SU-DHL-6 (cell line): Measurements from ENCODE around the gene FGF10.

ENCODE experiments used
- H2AFZ ChIP-seq: fragments of 200-600 bp; sonication (generic); 2 replicates; pipeline ENCODE4 v1.6.1; 2014; ENCODE audit warnings: low read depth, mild to moderate bottlenecking, moderate library complexity, mixed read lengths, antibody characterized with exemption, low read length; ENCODE audit not compliant: severe bottlenecking
- H3F3A ChIP-seq: fragments of 200-600 bp; shearing (Covaris generic); 2 replicates; pipeline ENCODE4 v1.6.0; 2016; ENCODE audit warnings: antibody characterized with exemption, mild to moderate bottlenecking; ENCODE audit not compliant: insufficient read depth
- H3K27ac ChIP-seq: fragments of 200-600 bp; sonication (generic); 2 replicates; pipeline ENCODE4 v1.5.1; 2016; ENCODE audit warnings: low read depth, mild to moderate bottlenecking, low read length, moderate library complexity, mixed read lengths
- H3K27me3 ChIP-seq: fragments of 200-600 bp; sonication (generic), shearing (Covaris generic); 2 replicates; pipeline ENCODE4 v1.6.0; 2014; ENCODE audit warnings: mild to moderate bottlenecking, low read length
- H3K36me3 ChIP-seq: fragments of 200-600 bp; sonication (generic); 2 replicates; pipeline ENCODE4 v1.6.1; 2014; ENCODE audit warnings: mild to moderate bottlenecking, low read length, mixed read lengths
- H3K4me2 ChIP-seq: fragments of 300-600, 200-600 bp; shearing (Covaris generic), sonication (generic); 2 replicates; pipeline ENCODE4 v1.6.0; 2014; ENCODE audit warnings: low read length, low read depth, mild to moderate bottlenecking; ENCODE audit not compliant: poor library complexity, severe bottlenecking
- H3K4me3 ChIP-seq: fragments of 200-600 bp; sonication (generic); 2 replicates; pipeline ENCODE4 v1.5.1; 2014; ENCODE audit warnings: antibody characterized with exemption, low read length, mild to moderate bottlenecking, mixed read lengths; ENCODE audit not compliant: insufficient read depth, poor library complexity, severe bottlenecking
- H3K79me2 ChIP-seq: fragments of 200-600 bp; sonication (generic); 2 replicates; pipeline ENCODE4 v1.6.1; 2014; ENCODE audit warnings: mild to moderate bottlenecking, low read length, moderate library complexity; ENCODE audit not compliant: insufficient read depth
- H3K9ac ChIP-seq: fragments of 200-600 bp; sonication (generic); 2 replicates; pipeline ENCODE4 v1.7.0; 2014; ENCODE audit warnings: mild to moderate bottlenecking, low read length
- H3K9me2 ChIP-seq: fragments of 200-600 bp; sonication (generic); replicated peaks from 2 replicates; pipeline ENCODE4 v1.6.1; 2014; ENCODE audit warnings: low read length; ENCODE audit not compliant: insufficient read depth
- H3K9me3 ChIP-seq: fragments of 200-600 bp; sonication (generic); 2 replicates; pipeline ENCODE4 v1.6.1; 2014; ENCODE audit warnings: low read length, mixed read lengths; ENCODE audit not compliant: insufficient read depth
- H4K20me1 ChIP-seq: fragments of 200-600 bp; sonication (generic); 2 replicates; pipeline ENCODE4 v1.6.1; 2014; ENCODE audit warnings: low read depth, mild to moderate bottlenecking, antibody characterized with exemption, low read length, moderate library complexity, mixed read lengths
- EZH2phosphoT487 ChIP-seq: fragments of 200-600 bp; sonication (generic), shearing (Covaris generic); conservative IDR thresholded peaks from 2 replicates; pipeline ENCODE4 v1.6.1; 2018; ENCODE audit warnings: mild to moderate bottlenecking, antibody characterized with exemption, low read length, moderate library complexity, mixed read lengths
- TF ChIP-seq, protein P1 (sequence below): fragments of 200-600 bp; sonication (generic); IDR thresholded peaks from one replicate; pipeline ENCODE4 v1.5.1; 2017; ENCODE audit warnings: antibody characterized with exemption, mild to moderate bottlenecking, low read length, moderate library complexity; ENCODE audit not compliant: insufficient read depth, poor library complexity, severe bottlenecking

Gene FGF10

DNA sequence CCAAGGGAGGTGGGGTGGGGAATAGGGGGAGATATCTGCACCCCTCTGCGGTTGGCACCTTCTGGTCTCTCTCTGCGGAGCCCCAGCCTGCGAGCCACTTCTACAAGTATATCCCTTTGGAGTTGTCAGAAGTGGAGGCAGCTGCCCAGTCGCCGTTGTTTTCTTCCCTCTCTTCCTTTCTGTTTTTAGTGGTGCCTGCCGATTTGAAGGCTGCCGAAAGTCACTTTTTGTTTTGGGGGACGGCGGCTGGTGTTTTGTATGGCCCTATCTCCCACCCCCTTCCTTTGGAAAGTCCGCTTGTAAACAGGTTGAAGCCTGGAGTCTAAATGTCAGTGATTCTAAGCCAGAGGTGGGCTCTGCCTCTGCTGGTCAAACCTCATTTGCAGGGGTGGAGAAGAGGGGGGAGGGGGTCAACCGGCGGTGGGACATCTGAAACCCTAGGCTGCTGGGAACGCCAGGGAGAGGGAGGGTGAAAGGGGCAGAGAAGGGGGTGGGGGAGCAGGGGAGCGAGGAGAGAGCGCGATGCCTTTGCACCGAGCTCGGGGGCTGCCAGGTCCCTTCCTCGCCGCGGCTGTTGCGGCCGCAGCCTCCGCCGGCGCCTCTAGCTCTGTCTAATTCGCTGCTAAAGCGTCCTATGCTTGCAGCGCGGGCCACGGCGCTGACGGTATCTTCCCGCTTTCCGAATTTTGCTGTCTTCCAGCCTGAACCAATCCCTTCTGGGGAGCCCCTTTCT, at the start of gene FGF10:
Gene FGF10 (minus strand): TSS at position 331 of the 733 bp plus-strand sequence. CDS start 738 bp downstream, outside the sequence.
- Histone ChIP-seq H3K4me3 (no peak within 1 kb of the TSS), H3K27ac (no peak within 1 kb of the TSS), H3K79me2 (no peaks in the 10 kb centered on the region), H3K4me2 (no peak within 1 kb of the TSS), H3K9ac (no peak within 1 kb of the TSS), H3K9me2 (no peaks in the 10 kb centered on the region), H3K36me3 (no peaks in the 10 kb centered on the region), H4K20me1 (no peaks in the 10 kb centered on the region), H3F3A (no peaks in the 10 kb centered on the region), H3K27me3 (no peaks in the 10 kb centered on the region), H3K9me3 (no peaks in the 10 kb centered on the region), H2AFZ (no peak within 1 kb of the TSS)
- no peak for TF ChIP-seq EZH2phosphoT487
- TF ChIP-seq, protein P1, sequence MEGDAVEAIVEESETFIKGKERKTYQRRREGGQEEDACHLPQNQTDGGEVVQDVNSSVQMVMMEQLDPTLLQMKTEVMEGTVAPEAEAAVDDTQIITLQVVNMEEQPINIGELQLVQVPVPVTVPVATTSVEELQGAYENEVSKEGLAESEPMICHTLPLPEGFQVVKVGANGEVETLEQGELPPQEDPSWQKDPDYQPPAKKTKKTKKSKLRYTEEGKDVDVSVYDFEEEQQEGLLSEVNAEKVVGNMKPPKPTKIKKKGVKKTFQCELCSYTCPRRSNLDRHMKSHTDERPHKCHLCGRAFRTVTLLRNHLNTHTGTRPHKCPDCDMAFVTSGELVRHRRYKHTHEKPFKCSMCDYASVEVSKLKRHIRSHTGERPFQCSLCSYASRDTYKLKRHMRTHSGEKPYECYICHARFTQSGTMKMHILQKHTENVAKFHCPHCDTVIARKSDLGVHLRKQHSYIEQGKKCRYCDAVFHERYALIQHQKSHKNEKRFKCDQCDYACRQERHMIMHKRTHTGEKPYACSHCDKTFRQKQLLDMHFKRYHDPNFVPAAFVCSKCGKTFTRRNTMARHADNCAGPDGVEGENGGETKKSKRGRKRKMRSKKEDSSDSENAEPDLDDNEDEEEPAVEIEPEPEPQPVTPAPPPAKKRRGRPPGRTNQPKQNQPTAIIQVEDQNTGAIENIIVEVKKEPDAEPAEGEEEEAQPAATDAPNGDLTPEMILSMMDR, result no peak

DNA sequence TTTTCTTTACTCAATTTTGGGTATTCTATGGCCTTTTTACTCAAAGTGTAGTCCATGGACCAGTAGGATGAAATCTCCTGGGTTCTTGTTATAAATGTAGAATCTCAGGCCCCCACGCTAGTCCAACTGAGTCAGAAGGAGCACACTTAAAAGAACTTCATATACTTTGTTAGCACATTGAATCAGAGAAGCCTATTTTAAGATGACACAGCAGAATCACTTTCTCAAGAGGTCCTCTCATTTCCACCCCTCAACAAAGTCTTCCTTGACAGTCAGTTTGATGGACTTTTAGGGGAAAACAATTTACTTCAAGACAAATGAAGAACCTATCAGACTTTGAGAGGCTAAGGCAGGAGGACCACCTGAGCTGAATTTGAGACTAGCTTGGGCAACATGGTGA, 37.7 kb upstream of the FGF10 start:
- no peaks in the 10 kb centered on the region for H3F3A ChIP-seq
- no peak for TF ChIP-seq EZH2phosphoT487
- TF ChIP-seq, protein P1, result no peak
- no peak overlapping the region for H3K9ac ChIP-seq
- no peak overlapping the region for H3K4me2 ChIP-seq
- H3K27me3 ChIP-seq, result no peaks in the 10 kb centered on the region
- no peak overlapping the region for H3K4me3 ChIP-seq
- H3K36me3 ChIP-seq, result no peaks in the 10 kb centered on the region
- H2AFZ ChIP-seq, result no peak overlapping the region
- H3K9me2 ChIP-seq, result no peaks in the 10 kb centered on the region
- H4K20me1 ChIP-seq, result no peaks in the 10 kb centered on the region
- H3K79me2 ChIP-seq, result no peaks in the 10 kb centered on the region
- H3K9me3 ChIP-seq, result no peaks in the 10 kb centered on the region
- H3K27ac ChIP-seq, result no peak overlapping the region

DNA sequence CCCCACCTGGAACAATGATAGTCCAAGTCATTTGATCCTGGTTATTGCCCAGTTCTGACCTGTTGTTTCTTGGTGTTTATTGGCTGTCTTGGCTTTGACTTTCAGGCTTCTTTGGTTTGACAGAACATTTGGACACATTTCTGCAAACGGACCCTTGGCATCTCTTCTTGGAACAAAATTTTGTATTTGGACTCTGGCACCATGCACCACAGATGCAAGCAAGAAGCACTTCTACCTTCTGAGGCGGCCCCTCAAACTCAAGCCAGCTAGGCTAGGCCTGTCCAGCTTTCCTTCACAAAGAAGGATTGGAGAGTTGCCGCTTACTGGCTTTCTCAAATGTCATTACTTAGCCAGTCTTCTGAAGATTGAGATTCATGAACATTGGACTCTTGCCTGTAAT, 23.1 kb upstream of the FGF10 start:
- no peaks in the 10 kb centered on the region for H4K20me1 ChIP-seq
- H3F3A ChIP-seq, result no peaks in the 10 kb centered on the region
- H2AFZ ChIP-seq, result no peak overlapping the region
- H3K4me2 ChIP-seq, result no peak overlapping the region
- H3K27me3 ChIP-seq, result no peaks in the 10 kb centered on the region
- H3K27ac ChIP-seq, result no peak overlapping the region
- no peaks in the 10 kb centered on the region for H3K9me2 ChIP-seq
- H3K36me3 ChIP-seq, result no peaks in the 10 kb centered on the region
- no peak overlapping the region for H3K4me3 ChIP-seq
- H3K9me3 ChIP-seq, result no peaks in the 10 kb centered on the region
- no peaks in the 10 kb centered on the region for H3K79me2 ChIP-seq
- H3K9ac ChIP-seq, result no peak overlapping the region
- TF ChIP-seq, protein P1, result no peak
- TF ChIP-seq EZH2phosphoT487, result no peak
